Pancreas (tissue), 10 donors: ENCODE results near the gene STK32A. TPM values are rescaled to one million over a fixed set of nuclear protein-coding genes. Genes with fewer than 3 reads are reported as not detected.

ENCODE experiments used
- ATAC-seq, 4 donors: fragments of 200-7000 bp; cut with Tn5 transposase; one replicate each; pipeline versions ENCODE4 v1.8.0 to v1.9.1; 2020; ENCODE audit warnings: mild to moderate bottlenecking in 4 of 4, moderate library complexity in 4 of 4
- DNase-seq, 6 donors: peaks; one replicate each; pipeline ENCODE4 v3.0.0-alpha.2; 2020
- FAIRE-seq: peaks from 2 replicates; lab custom pipeline; 2012; peaks lifted over from hg19 to GRCh38; lab: Jason Lieb, UNC
- H3K27ac ChIP-seq, 4 donors: fragments of 200-600 bp; sonication (generic); 1 replicate in 3 of 4; 2 replicates in 1 of 4; pipeline versions ENCODE4 v1.5.0 to v1.8.0; 2020
- H3K27me3 ChIP-seq, 4 donors: fragments of 200-600 bp; one replicate each; pipeline ENCODE4 v1.8.0; 2021
- H3K36me3 ChIP-seq, 3 donors: fragments of 200-600 bp; sonication (generic) in 1 of 3; one replicate each; pipeline versions ENCODE4 v1.5.0 to v1.8.0; 2020 to 2021
- H3K4me1 ChIP-seq, 3 donors: fragments of 200-600 bp; one replicate each; pipeline ENCODE4 v1.8.0; 2021
- H3K4me3 ChIP-seq, 4 donors: fragments of 200-600 bp; sonication (generic) in 2 of 4; one replicate each; pipeline versions ENCODE4 v1.5.0 to v1.8.0; 2020 to 2021
- H3K9me3 ChIP-seq, 4 donors: fragments of 200-600 bp; one replicate each; pipeline ENCODE4 v1.8.0; 2021
- CTCF ChIP-seq, 4 donors: fragments of 200-600 bp; sonication (generic) in 3 of 4; IDR thresholded peaks; one replicate each; pipeline versions ENCODE4 v1.5.0 to v1.8.0; 2021; ENCODE audit warnings: antibody characterized with exemption in 4 of 4
- WGBS, 2 donors: extraction: QIAGEN DNeasy Blood & Tissue Kit; methylation state at CpG; one replicate each; pipeline ENCODE4 v1.1.7; 2013; 5-methylcytosine and 5-hydroxymethylcytosine counted together
- intact Hi-C, 3 donors: fragments of 100-400 bp; cut with DNase I; formaldehyde crosslinking; loops; one replicate each; pipeline versions ENCODE4 v1.11.1 to v1.14.2; 2022
- polyA plus RNA-seq, 2 donors: library from polyadenylated mRNA; stranded (reverse); fragments of 200-250 nt; gene quantifications; one replicate each; pipeline ENCODE4 v1.2.3, GENCODE V29; 2013
- total RNA-seq, 6 donors: library from RNA; stranded (reverse); fragmentation: NEBNext Ultra II Directional in 4 of 6; extraction: Animal tissue kit (Norgen Biotek cat#: 25700) in 4 of 6; gene quantifications; one replicate each; pipeline versions ENCODE4 v1.2.1 to v1.2.4, GENCODE V29; 2021 to 2023
- donor health status: healthy with polysubstance abuse.
- donor health status: DM: no; HTN: no; CAD: no; lungs with moderate emphysema.
- donor health status: DM: no; HTN: no; CAD: no.
- donor health status: control.
- donor health status: control.
- donor health status: Bipolar disorder and iron deficiency.
- donor health status: DM: yes; HTN: yes; CAD: no.
- donor health status: DM: no; HTN: no; CAD: no.
- donor health status: DM: no; HTN: no; CAD: no.
- donor health status: DM: yes; HTN: yes; CAD: no.

STK32A gene
- total and polyA plus RNA-seq, 8 donors = 1.7 to 5.6 (median 3.2) TPM

DNA sequence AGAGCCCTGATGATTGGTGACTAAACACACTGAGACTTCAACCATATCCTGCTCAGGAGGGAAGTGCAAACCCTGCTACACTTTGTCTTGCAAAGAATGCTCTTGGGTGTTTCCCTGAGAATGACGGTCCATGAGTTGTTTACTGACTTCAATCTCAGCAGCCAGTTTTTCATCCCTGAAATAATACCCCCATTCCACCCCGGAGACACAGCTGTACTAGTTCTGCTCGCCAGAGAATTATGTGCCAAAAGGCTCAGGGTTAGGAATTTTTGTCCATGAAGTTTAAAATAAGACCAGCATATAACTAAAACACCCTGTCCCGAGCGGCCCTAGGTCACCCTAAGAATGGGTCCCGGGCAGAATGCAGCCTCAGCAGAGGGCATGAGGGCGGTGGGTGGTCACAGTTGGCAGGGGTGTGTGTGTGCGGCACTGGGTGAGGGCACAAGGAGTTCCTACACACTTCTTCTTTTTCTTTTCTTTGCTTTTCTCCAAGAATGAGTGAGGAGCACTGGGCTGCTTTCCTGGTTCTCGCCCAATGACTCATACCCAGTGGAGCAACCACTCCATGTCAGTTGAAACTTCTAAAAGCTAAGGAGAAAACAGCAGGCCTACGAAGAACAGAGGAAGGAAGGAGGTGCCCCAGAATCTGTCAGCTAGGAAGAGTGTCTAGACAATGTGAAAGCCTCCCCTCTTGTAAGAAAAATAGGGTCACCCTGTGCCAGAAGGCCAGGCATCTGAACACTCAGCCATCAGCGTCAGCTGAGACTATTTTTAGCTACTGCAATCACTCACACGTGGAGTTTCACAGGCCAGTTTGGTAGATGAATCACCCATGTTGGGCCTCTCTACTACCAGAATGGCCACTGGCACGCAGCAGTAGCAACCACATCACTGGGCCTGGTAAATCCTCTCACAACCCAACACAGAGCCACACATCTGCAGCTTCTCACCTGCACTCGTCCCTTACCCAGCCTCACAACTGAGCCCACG is 169.1 kb downstream of the STK32A start:
- TF ChIP-seq CTCF (IDR thresholded peaks at IDR 0.05) = no peak
- Histone ChIP-seq H3K4me3 (no peak overlapping the region), H3K36me3 (no peaks in the 10 kb centered on the region), H3K9me3 (no peaks in the 10 kb centered on the region), H3K27ac (peak overlapping the region in 2 of 4 donors; percentile 2 to 33), H3K27me3 (no peaks in the 10 kb centered on the region), H3K4me1 (peaks cover 0 to 5% (median 4%) of the 10 kb centered on the region in 3 donors)
- FAIRE-seq (no peak), DNase-seq (peak in 3 of 6 donors; percentile 26 to 51 (median 43)), ATAC-seq (peak; percentile 84 to 90 (median 87))
- intact Hi-C loops = no loop called here
- 73 to 79% methylated on average over 15 of the region's 15 CpGs for WGBS, 2 donors

DNA sequence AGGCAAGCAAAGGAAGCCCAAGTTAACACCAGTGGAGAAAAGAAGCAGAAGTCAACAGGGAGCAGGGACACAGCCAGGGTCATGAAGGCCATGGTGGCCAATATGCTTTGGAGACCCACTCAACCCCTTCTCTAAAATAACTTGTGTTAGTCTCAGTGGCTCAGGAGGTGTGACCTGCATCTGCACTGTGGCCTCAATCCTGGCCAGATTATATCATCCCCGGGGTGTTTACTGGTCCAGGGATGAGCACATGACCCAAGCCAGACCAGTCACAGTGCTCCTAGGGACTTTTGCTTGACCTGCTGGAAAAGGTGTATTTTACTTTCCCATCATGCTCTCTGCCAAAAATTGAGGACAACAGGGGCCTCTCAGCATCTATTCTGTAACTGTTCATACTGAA is 169.9 kb downstream of the STK32A start:
- DNase-seq = no peak
- H3K4me1 ChIP-seq = peaks cover 0 to 5% (median 4%) of the 10 kb centered on the region in 3 donors
- no peak for FAIRE-seq
- 91 to 100% methylated on average over 1 of the region's 1 CpG for WGBS, 2 donors
- H3K27ac ChIP-seq = peak overlapping the region in 2 of 4 donors; percentile 2 to 33
- no peaks in the 10 kb centered on the region for H3K36me3 ChIP-seq
- intact Hi-C loops = no loop called here
- no peaks in the 10 kb centered on the region for H3K27me3 ChIP-seq
- H3K4me3 ChIP-seq = no peak overlapping the region
- TF ChIP-seq CTCF (IDR thresholded peaks at IDR 0.05) = no peak
- ATAC-seq = peak in 1 of 4 donors; percentile 13
- no peaks in the 10 kb centered on the region for H3K9me3 ChIP-seq

DNA sequence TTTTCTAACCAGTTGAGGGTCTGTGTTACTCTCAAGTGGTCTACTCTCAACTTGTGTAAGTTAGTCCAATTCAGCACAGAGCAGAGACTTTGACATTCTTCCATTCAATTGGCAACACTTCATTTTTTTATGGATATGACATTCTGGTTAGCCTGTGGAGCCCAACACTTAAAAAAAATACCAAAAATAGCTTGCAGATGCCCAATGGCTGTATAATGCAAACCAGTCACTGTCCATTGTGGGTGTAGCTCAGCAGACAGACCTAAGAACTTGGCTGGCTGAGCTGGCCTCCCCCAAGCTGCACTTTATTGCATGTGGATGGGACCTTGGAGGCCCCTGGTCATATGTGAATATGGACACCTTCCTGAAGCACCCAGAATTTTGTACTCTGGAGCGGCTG is 171.8 kb downstream of the STK32A start:
- peaks cover 0 to 5% (median 4%) of the 10 kb centered on the region in 3 donors for H3K4me1 ChIP-seq
- no peak for FAIRE-seq
- H3K27me3 ChIP-seq = no peaks in the 10 kb centered on the region
- intact Hi-C loops = no loop called here
- no peak overlapping the region for H3K27ac ChIP-seq
- no peaks in the 10 kb centered on the region for H3K36me3 ChIP-seq
- TF ChIP-seq CTCF (IDR thresholded peaks at IDR 0.05) = no peak
- no peaks in the 10 kb centered on the region for H3K9me3 ChIP-seq
- H3K4me3 ChIP-seq = no peak overlapping the region
- no peak for ATAC-seq
- DNase-seq = no peak
- 87 to 90% methylated on average over 1 of the region's 1 CpG for WGBS, 2 donors

GRCh38 chr5:147407094-147407681 is 172.4 kb downstream of the STK32A start:
- 70 to 72% methylated on average over 8 of the region's 8 CpGs for WGBS, 2 donors
- ATAC-seq (no peak), FAIRE-seq (no peak), DNase-seq (no peak)
- no peaks in the 10 kb centered on the region for H3K36me3 ChIP-seq
- H3K27me3 ChIP-seq = no peaks in the 10 kb centered on the region
- TF ChIP-seq CTCF (IDR thresholded peaks at IDR 0.05) = no peak
- intact Hi-C loops = no loop called here
- no peak overlapping the region for H3K4me3 ChIP-seq
- no peak overlapping the region for H3K27ac ChIP-seq
- peaks cover 0 to 5% (median 4%) of the 10 kb centered on the region in 3 donors for H3K4me1 ChIP-seq
- no peaks in the 10 kb centered on the region for H3K9me3 ChIP-seq
